GM21423 (cell line): ENCODE measurements around the gene CAD.
"Not testable (repeated sequence)": the region's sequence is repeated elsewhere in the genome, so short reads cannot be mapped to it uniquely, and the experiment has no call there.

Experiments used
- ATAC-seq: cut with Tn5 transposase; IDR thresholded peaks from one replicate; pipeline ENCODE4 v1.9.1; 2021; ENCODE audit warnings: mild to moderate bottlenecking, moderate library complexity; ENCODE audit not compliant: unreplicated experiment

The CAD gene

DNA sequence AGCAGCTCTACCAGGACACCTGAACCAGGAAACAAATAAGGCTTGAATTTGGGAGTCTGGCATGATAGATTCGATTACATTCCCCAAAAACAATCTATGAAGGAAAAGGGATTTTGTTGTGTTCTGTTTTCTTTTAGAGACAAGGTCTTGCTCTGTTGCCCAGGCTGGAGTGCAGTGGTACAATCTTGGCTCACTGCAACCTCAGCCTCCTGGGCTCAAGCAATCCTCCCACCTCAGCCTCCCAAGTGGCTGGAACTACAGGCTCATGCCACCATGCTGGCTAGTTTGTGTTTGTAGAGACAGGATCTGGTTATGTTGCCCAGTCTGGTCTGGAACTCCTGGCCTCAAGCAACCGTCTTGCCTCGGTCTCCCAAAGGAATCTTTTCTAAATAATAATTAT, 19.1 kb upstream of the CAD start:
- ATAC-seq, result not testable (repeated sequence)

- no peak for ATAC-seq
Measured at GRCh38 chr2:27198627-27199026, 18.5 kb upstream of the CAD start.

- ATAC-seq, result no peak
Measured at GRCh38 chr2:27199241-27199640, 17.9 kb upstream of the CAD start.

DNA sequence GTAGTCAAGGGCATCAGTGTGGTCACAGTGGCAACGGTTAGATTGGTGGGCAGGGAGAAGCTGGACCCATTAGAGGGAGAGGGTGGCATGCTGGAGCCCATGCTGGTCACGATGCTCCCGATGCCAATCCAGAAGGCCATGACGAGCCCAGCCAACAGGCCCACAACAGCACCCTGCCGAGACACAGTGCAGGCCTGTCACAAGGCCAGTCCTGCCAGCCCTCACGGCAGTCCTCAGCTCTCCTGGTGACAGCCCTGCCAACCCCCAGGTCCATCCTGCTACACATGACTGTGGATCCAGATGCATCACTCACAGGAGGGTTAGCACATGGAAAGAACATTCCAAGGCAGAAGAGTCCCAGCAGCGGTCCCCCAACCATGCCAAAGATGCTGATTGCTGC, 15.5 kb upstream of the CAD start:
- ATAC-seq, result no peak

DNA sequence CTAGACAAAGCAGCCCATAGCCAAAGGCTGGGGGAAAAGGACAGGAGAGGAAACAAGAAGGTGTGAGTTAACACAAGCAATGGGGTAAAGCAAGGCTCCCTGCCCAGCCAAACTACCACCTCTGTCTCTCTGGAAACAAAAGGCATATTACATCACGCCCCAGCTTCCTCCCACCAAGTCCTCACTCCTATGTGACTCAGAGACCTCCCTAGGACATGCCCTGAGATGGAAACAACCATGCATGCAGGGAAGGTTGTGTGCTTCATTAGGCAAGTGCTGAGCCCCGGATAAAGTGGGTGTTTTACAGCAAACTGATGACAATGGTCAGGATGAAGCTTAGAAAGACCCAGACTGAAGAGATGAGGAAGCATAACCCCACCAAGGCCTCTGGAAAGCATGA, 14.3 kb upstream of the CAD start:
- ATAC-seq, result no peak

- ATAC-seq, result no peak
Measured at GRCh38 chr2:27203741-27204140, 13.4 kb upstream of the CAD start.

DNA sequence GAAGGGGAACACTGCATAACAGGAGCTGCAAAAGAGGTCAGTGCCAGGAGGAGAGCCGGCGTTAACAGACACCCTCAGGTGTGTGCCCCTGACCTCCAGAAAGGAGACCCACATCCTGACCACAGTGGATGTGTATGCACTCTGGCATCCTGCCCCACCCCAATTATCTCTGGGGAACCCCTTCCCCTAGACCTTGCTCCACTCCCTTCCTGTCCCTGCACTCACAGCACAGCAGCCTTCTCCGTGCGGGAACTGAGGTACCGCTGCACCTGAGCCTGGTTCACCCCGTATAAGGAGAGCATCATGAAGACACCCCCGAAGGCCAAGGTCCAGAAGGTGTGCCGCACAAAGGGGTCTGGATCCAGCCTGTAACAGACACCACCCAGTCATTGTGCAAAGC, 12.6 kb upstream of the CAD start:
- ATAC-seq, result no peak

DNA sequence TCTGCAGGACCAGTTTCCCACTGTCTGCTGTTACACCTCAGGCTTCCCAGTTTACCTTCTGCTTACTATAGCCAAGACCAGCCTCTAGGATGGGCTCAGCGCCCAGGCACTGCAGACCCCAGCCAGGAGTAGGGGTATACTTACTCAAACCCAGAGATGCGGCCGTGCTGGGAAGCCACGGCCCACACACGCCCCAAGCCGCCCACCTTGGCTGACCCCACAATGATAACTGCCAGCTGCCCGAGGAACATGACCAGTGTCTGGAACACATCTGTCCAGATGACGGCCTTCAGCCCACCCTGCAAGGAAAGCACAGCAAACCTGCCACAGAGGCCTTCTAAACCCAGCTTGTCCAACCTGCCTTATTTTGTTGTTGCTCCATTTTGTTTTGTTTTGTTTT, 12.0 kb upstream of the CAD start:
- ATAC-seq, result no peak

- no peak for ATAC-seq
Measured at GRCh38 chr2:27206346-27206745, 10.8 kb upstream of the CAD start.

- no peak for ATAC-seq
Measured at GRCh38 chr2:27208486-27209050, 8.6 kb upstream of the CAD start.

DNA sequence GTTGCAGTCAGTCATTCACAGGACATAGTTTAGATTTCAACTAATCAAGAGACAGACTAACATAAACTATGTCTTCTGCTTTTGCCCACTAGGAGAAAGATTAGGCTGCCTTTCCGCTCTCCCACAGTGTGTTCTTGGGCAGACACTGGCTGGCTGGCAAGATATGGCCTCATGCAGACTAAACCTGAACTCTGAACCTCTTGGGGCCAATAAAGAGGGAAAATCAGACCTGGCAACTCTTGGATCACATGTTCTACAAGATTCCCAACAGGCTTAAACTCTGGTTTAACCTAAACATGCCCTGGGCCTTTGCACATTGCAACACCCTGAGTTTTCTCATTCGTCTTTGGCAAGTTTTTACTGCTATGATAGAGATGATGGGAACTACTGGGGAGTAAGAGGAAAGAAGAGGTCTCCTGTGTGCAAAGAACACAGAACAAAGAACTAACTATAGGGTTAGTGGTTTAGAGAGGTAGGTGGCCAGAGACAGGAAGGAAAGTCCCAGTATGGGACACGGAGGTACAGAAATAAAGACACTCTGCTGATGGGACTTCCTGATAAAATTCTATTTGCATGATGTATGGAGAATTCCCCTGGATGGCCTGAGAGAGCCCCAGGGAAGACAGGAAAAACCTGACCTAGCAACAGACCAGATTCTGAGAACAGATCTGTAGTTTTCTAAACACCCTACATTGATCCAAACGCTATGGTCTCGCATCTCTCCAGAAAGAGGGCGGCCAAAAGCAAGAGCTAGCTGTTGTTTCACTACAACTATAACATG, 7.4 kb upstream of the CAD start:
- no peak for ATAC-seq

DNA sequence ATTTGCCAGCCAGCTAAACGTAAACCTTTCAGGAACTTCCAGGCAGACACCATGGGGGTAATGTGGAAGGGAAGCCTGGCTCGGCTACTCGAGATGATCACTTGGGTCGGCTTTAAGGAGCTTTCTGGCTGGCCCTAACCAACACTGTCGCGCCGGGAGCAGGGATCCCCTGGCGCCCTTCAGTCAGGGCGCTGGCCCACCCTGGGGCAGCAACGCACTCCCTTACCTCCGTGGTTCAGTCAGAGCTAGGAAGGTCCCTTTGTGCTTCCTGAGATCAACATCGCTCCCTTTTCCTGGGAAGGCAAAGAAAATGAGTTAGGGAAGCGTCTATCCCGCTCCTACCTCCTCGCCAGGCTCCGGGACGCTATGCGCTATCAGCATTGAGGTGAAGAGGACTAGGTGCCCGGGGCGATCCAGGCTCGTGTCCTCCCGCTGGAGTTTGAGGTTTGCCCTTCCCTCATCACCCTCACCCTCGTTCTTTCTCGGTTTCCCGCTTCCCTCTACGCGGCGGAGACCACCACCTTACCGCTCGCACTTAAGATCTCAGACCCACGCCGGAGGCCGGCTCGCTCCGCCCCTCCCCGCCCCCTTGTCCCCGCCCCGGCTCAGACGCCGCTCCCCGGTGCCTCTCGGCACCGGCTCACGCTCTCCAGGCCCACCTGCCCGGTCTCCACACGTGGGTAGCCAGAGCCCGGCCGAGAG, 5.8 kb upstream of the CAD start:
- peak; percentile 3 for ATAC-seq

DNA sequence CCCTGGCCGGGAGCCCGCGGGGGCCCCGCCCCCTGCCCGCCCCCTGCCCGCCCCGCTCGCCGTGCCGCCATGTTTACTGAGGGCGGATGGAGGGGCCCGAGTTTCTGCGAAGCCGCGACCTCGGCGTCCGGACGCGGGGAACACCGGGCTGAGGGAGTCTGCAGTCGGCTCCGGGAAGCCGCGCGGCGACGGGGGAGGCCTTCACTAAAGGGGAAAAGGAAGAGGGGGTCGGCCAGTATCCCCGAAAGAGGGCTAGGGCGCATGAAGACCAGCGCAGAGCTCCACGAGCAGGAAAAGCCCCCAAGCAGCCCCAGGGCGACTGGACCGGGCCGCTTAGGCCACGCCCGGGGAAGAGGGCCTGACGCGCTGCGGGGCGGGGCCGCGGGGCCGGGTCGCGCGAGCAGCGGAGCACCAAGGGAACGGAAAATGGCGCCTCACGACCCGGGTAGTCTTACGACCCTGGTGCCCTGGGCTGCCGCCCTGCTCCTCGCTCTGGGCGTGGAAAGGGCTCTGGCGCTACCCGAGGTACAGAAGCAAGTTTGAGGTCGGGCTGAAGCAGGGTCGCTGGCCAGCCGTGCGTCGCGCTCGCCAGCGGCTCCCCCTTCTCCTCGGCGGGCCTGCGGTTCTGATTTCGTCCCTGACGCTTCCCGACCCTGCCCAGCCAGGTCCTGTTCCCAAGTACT, 5.1 kb upstream of the CAD start, which contains the start of the genes ATRAID and SLC5A6:
Gene ATRAID (plus strand): TSS at position 99 of the 683 bp plus-strand sequence. CDS start 328 bp downstream, at position 427.
Gene SLC5A6 (minus strand): TSS at position 326 of the 683 bp plus-strand sequence. CDS start 4,618 bp downstream, outside the sequence.
- peak; percentile 80 for ATAC-seq

GRCh38 chr2:27212626-27213471, 4.3 kb upstream of the CAD start:
- ATAC-seq, result no peak

- ATAC-seq, result no peak
Measured at GRCh38 chr2:27214941-27215340, 2.2 kb upstream of the CAD start.

DNA sequence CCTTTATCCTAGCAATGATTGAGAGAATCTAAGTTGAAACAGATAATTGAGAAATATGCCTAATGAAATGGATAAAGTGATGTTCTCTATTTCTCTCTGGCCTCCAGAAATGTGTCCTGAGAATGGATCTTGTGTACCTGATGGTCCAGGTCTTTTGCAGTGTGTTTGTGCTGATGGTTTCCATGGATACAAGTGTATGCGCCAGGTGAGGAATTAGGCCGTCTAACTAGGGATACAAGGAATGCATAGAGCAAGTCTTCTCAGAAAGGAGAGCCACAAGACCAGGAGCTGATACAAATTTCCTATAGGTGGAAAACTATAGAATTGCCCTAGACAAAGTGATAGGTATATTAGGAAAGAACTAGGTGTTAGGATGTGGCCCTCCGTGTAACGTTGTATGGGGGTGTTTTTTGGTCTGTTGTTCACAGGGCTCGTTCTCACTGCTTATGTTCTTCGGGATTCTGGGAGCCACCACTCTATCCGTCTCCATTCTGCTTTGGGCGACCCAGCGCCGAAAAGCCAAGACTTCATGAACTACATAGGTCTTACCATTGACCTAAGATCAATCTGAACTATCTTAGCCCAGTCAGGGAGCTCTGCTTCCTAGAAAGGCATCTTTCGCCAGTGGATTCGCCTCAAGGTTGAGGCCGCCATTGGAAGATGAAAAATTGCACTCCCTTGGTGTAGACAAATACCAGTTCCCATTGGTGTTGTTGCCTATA, 592 bp upstream of the CAD start:
- ATAC-seq, result peak; percentile 1

GRCh38 chr2:27218614-27219013, 1.4 kb downstream of the CAD start:
- ATAC-seq, result no peak

DNA sequence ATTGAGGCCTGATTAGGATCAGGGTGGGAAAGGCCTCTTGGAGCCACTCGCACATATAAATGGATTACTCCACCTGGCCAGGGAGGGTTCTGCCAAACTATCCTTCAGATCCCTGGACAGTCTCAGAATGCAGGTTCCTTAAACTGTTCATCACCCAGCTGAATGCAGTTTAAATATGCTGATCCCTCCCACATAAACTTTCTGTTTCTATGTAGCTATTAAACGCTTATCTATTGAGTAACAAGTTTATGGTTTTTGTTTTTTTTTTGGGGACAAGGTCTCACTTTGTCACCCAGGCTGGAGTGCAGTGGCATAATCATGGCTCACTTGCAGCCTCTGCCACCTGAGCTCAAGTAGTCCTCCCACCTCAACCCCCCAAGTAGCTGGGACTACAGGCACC, 1.9 kb downstream of the CAD start:
- ATAC-seq, result no peak

DNA sequence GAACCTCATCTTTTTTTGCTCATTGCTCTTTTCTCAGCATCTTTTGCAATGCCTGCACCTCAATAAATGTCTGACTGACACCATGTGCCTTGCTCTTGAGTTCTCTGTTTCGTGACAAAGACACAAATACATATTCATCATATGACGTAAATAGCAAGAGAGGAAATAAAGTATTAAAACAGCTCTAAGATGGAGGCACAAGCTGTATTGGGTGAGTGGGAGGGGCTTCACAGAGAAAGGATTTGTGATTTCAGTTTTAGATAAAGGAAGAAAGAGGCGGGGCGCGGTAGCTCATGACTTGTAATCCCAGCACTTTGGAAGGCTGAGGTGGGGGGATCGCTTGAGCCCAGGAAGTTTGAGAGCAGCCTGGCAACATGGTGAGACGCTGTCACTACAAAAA, 2.9 kb downstream of the CAD start:
- no peak for ATAC-seq

- ATAC-seq, result no peak
Measured at GRCh38 chr2:27221166-27221565, 4.0 kb downstream of the CAD start.
